SKM-1 (cell line): ENCODE measurements around the gene GNL1.
"Not testable (repeated sequence)": the region's sequence is repeated elsewhere in the genome, so short reads cannot be mapped to it uniquely, and the experiment has no call there.

Source experiments
- DNase-seq: peaks from one replicate; lab custom pipeline; 2025; ENCODE audit not compliant: unreplicated experiment; lab: John Stamatoyannopoulos, UW

Gene GNL1

DNA sequence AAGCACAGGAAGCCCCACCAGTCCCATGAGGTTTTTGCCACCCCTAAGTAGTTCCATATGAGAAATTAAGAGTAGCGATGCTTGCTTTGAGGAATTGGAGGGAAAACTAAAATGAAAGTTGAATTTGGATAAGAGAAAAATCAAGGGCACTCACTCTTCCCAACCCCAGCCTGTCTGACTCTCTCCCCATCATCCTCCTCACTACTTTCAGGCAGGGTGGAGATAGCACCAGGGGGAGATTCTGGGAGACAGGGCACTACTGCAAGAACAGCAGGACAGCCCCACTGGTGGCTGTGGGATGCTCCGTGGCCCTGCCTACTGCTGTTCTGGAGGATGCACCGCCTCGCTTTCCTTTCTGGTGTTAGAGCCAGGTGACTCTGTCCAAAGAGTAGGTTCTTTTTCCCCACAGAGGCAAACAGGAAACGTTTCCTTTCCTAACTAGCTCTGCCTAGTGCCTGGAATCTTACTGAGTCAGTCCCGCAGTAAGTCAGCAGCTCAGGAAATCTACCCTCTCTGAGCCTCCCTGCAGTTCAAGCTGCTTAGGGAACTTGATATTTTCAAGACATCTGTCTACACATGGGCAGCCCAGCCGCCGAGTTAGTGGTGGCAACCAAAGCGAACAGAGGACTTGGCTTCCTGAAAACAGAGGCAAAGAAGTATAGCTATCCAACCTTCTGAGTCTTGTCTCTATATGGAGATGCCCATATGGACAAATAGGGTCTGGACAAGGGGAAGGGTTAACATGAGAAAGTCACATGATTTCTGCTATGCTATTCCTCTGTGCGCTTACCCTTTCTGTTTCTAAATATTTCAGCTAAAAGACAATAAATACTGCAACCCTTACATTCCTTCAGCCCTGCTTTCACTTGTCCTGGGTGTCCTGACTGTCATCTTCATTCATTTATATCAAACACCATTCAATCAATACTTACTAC lies 55.6 kb downstream of the GNL1 start:
- DNase-seq, result no peak

GRCh38 chr6:30498705-30499104 lies 57.6 kb downstream of the GNL1 start:
- not testable (repeated sequence) for DNase-seq

DNA sequence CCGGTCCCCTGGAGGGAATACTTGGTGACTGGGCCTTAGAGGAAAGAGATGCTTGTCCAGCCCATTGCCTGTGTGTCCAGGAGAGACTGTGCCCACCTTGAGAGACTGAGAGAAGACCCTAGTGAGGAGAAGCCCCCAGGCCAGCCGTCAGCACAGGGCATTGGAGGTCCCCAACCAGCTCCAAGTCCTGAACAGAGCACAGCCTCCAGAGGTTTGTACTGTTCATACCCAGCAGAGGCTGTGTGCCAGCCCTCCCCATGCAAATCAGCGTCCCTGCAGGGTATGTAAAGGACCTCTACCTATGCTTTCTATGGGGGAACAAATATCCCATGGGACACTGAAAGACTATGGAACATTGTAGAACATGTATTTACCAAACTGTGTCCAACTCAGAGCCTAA lies 58.6 kb downstream of the GNL1 start:
- DNase-seq, result no peak

DNA sequence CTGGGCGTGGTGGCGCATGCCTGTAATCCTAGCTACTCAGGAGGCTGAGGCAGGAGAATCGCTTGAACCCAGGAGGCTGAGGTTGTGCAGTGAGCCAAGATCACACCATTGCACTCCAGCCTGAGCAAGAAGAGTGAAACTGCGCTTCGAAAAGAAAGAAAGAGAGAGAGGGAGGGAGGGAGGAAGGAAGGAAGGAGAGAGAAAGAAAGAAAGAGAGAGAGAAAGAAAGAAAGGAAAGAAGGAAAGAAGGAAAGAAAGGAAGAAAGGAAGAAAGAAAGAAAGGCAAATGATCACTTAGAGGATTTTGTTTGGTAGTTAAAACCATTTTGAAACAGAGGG lies 59.1 kb downstream of the GNL1 start:
- not testable (repeated sequence) for DNase-seq

GRCh38 chr6:30495993-30496392 lies 60.3 kb downstream of the GNL1 start:
- no peak for DNase-seq

DNA sequence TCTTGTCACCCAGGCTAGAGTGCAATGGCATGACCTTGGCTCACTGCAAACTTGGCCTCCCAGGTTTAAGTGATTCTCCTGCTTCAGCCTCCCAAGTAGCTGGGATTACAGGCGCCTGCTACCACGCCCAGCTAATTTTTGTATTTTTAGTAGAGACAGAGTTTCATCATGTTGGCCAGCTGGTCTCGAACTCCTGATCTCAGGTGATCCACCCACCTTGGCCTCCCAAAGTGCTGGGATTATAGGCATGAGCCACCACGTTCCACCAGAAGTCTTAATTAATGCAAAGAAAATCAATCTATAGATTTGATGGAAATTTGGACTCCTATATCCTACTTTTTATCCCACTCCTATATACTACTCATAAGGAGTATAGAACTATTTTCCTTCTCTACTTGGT lies 61.2 kb downstream of the GNL1 start:
- DNase-seq, result not testable (repeated sequence)

DNA sequence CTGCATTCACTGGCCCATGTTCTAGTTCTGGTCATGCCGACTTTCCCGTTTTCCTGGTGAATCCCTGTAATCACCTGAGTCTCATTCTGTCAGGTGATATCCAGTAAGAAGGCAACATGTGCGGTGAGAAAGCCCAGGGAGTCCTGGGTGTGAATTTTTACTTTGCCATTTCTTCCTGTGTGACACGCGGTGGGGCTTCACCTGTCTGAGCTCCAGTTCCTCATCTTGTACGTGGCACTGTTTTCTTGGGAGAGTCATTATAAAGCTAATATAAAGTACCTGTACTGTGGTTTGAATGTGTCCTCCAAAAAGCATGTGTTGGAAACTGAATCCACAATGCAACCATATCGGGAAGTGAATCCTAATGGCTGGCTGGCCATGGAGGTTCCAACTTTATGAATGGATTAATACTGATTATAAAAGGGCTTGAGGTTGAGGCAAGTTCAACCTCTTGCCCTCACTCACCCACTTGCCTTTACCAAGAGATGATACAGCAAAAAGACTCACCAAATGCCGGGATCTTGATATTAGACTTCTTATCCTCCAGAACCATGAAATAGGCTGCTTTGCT lies 61.9 kb downstream of the GNL1 start:
- no peak for DNase-seq

DNA sequence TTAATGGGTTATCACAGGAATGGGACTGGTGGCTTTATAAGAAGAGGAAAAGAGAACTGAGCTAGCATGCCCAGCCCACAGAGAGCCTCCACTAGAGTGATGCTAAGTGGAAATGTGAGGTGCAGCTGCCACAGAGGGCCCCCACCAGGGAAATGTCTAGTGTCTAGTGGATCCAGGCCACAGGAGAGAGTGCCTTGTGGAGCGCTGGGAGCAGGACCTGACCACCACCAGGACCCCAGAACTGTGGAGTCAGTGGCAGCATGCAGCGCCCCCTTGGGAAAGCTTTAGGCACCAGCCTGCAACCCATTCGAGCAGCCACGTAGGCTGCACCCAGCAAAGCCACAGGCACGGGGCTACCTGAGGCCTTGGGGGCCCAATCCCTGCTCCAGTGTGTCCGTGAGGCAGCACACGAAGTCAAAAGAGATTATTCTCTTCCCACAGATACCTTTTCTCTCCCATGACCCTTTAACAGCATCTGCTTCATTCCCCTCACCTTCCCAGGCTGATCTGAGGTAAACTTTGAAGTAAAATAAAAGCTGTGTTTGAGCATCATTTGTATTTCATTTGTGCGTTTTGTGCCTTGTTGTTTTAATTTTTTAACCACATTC lies 62.5 kb downstream of the GNL1 start:
- DNase-seq, result no peak

GRCh38 chr6:30491991-30492952 lies 64.0 kb downstream of the GNL1 start:
- no peak for DNase-seq
